Measurements from ENCODE around the gene BDH1. TPM values are rescaled to one million over a fixed set of nuclear protein-coding genes. Genes with fewer than 3 reads are reported as not detected.

Gene BDH1, protein sequence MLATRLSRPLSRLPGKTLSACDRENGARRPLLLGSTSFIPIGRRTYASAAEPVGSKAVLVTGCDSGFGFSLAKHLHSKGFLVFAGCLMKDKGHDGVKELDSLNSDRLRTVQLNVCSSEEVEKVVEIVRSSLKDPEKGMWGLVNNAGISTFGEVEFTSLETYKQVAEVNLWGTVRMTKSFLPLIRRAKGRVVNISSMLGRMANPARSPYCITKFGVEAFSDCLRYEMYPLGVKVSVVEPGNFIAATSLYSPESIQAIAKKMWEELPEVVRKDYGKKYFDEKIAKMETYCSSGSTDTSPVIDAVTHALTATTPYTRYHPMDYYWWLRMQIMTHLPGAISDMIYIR
- total RNA-seq (2022; extraction: Qiagen RNA extraction; ENCODE audit: low read depth): 2.3 to 4.9 TPM (median 2.9 TPM) in 5 replicates

DNA sequence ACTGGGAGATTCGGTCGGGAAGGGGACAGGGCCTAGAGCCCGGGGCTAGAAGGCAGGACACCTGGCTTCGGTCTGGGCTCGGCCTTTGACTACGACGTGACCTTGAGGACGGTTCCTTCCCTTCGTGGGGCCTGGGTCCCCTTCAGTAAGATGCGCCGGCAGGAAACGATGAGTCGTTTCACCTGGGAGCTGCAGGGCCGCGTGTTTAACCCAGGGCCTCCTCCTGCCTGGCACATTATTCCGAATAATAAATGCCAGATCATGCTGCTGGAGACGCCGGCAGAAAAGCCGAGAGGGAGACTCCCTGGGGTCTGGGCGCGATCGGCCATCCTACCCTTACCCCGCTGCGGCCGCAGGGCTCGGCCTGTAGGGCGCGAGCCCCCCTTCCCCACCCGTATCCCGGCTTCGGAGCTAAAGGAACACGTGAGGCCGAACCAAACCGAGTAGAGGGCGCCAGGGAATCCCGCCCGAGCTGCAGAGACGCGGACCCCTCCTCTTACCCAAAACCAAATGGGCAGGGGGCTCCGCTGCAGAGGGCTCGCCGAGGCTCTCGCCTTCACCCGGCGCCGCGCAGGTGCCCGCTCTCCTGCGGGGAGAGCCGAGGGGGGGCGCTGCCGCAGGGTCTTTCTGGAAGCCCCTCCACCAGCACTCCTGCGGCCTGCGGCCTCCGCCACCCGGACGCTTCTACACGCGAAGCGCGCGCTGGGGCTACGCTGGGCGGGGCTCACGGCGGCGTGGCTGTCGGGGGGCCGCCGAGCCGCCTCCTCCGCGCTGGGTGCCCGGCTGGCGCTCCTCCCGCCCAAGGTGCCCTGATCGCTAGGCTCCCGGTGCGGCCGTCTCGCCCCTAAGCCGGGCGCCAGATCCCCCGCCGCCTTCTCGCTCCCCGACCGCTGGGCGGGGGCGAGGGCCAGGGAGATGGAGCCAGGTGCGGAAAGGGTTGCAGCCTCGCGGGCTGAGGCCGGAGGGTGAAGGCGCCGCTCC, at the start of gene BDH1:
Gene BDH1 (minus strand): TSS at position 688 of the 981 bp plus-strand sequence. CDS start 9,525 bp downstream, outside the sequence.

Other genes starting within 250 kb of the BDH1 start
- gene RUBCN, start 180.9 kb upstream of the BDH1 start, total RNA-seq (2022; extraction: Qiagen RNA extraction; ENCODE audit: low read depth): 6.2 to 9.0 TPM (median 8.1 TPM) in 5 replicates
- gene FYTTD1, start 193.9 kb upstream of the BDH1 start, total RNA-seq (2022; extraction: Qiagen RNA extraction; ENCODE audit: low read depth): 25.6 to 30.6 TPM (median 28.7 TPM) in 5 replicates
- gene LRCH3, start 235.3 kb upstream of the BDH1 start, total RNA-seq (2022; extraction: Qiagen RNA extraction; ENCODE audit: low read depth): 11.9 to 15.6 TPM (median 14.7 TPM) in 5 replicates